CD4-positive, alpha-beta memory T cell (primary cell): ENCODE results near the gene MRPS34. TPM values are rescaled to one million over a fixed set of nuclear protein-coding genes. Genes with fewer than 3 reads are reported as not detected.

Experiments
- CTCF ChIA-PET: fragments of 350-600 bp; sonication (Branson Sonifier 250); formaldehyde crosslinking; loops from one replicate; lab custom pipeline; 2021; ENCODE audit warnings: inconsistent platforms; ENCODE audit not compliant: partially characterized antibody; lab: Charles Lee
- POLR2A ChIA-PET: fragments of 350-600 bp; sonication (Branson Sonifier 250); formaldehyde crosslinking; loops from one replicate; lab custom pipeline; 2021; ENCODE audit not compliant: partially characterized antibody; lab: Charles Lee
- DNase-seq, 5 donors: peaks; one replicate each; pipeline versions ENCODE4 v3.0.0 to v3.0.0-alpha.2; 2020 to 2022; ENCODE audit warnings: mixed read lengths in 1 of 5
- H3K27ac ChIP-seq: one replicate; pipeline ENCODE4 v1.7.0; 2013; ENCODE audit warnings: low read depth, low read length
- H3K27me3 ChIP-seq: 2 replicates; pipeline ENCODE4 v1.7.0; 2013; ENCODE audit warnings: mild to moderate bottlenecking, low read length, moderate library complexity; ENCODE audit not compliant: insufficient read depth
- H3K36me3 ChIP-seq: 2 replicates; pipeline ENCODE4 v1.7.0; 2013; ENCODE audit warnings: mild to moderate bottlenecking, low read length, moderate library complexity; ENCODE audit not compliant: insufficient read depth
- H3K4me1 ChIP-seq: 2 replicates; pipeline ENCODE4 v1.7.0; 2013; ENCODE audit warnings: mild to moderate bottlenecking, low read length, moderate library complexity; ENCODE audit not compliant: insufficient read depth
- H3K4me3 ChIP-seq, 2 donors: one replicate each; pipeline ENCODE4 v1.7.0; 2013; ENCODE audit warnings: low read length in 2 of 2, mild to moderate bottlenecking in 1 of 2
- H3K9me3 ChIP-seq, 2 donors: one replicate each; pipeline ENCODE4 v1.7.0; 2013; ENCODE audit warnings: low read length in 2 of 2, control low read depth in 1 of 2; ENCODE audit not compliant: control insufficient read depth in 1 of 2
- H3K27ac Mint-ChIP-seq, 7 donors: one replicate each; pipeline ENCODE4 v1.8.0; 2020 to 2021; ENCODE audit warnings: mixed read lengths in 7 of 7, mild to moderate bottlenecking in 6 of 7, inconsistent platforms in 3 of 7, moderate library complexity in 3 of 7
- H3K27me3 Mint-ChIP-seq, 2 donors: one replicate each; pipeline ENCODE4 v1.8.0; 2020 to 2021; ENCODE audit warnings: mixed read lengths in 2 of 2
- H3K36me3 Mint-ChIP-seq, 2 donors: one replicate each; pipeline ENCODE4 v1.8.0; 2020 to 2021; ENCODE audit warnings: mixed read lengths in 2 of 2, inconsistent platforms in 1 of 2, mild to moderate bottlenecking in 1 of 2
- H3K4me1 Mint-ChIP-seq, 4 donors: one replicate each; pipeline ENCODE4 v1.8.0; 2020 to 2021; ENCODE audit warnings: mixed read lengths in 4 of 4, mild to moderate bottlenecking in 1 of 4
- H3K4me3 Mint-ChIP-seq, 8 donors: one replicate each; pipeline ENCODE4 v1.8.0; 2020 to 2021; ENCODE audit warnings: mixed read lengths in 8 of 8, mild to moderate bottlenecking in 7 of 8, moderate library complexity in 6 of 8, inconsistent platforms in 3 of 8
- H3K9me3 Mint-ChIP-seq, 8 donors: one replicate each; pipeline ENCODE4 v1.8.0; 2020 to 2021; ENCODE audit warnings: mixed read lengths in 8 of 8, mild to moderate bottlenecking in 5 of 8, inconsistent platforms in 3 of 8, moderate library complexity in 1 of 8
- intact Hi-C: fragments of 100-400 bp; cut with micrococcal nuclease; formaldehyde crosslinking; loops from one replicate; pipeline ENCODE4 v1.15.1; 2023
- polyA plus RNA-seq, 2 donors: library from polyadenylated mRNA; unstranded; fragments of 300-500 nt; fragmentation: Illumina TruSeq; gene quantifications; one replicate each; pipeline ENCODE4 v1.2.3, GENCODE V29; 2021
- total RNA-seq, 2 experiments: library from RNA; stranded (reverse); gene quantifications; one replicate each; pipeline ENCODE4 v1.2.3, GENCODE V29; 2021

Gene MRPS34
- total and polyA plus RNA-seq, 4 experiments from 2014 or later = 57.6 to 151 (median 103) TPM

GRCh38 chr16:1780677-1781072 lies 7.7 kb upstream of the MRPS34 start:
- POLR2A ChIA-PET = interaction anchor here (4.5 to 6.7 kb wide), 2 partner anchors 11 to 74 kb away, joined by 56 to 185 read pairs; partner anchors contain the start of genes EME2, MAPK8IP3, MRPS34 and NME3
- Mint-ChIP-seq H3K27me3 (no peaks in the 10 kb centered on the region), H3K4me1 (peaks cover 14 to 44% (median 30%) of the 10 kb centered on the region in 4 donors), H3K9me3 (peaks cover 0 to 3% (median 0%) of the 10 kb centered on the region in 8 donors), H3K27ac (peak overlapping the region in 3 of 7 donors; percentile 81 to 94 (median 91)), H3K36me3 (peaks cover 0 to 23% of the 10 kb centered on the region in 2 donors), H3K4me3 (peak overlapping the region in 7 of 8 donors; percentile 21 to 85 (median 63))
- peaks cover 22% of the 10 kb centered on the region for H3K36me3 ChIP-seq
- intact Hi-C loops = no loop called here
- H3K4me3 ChIP-seq = no peak overlapping the region
- H3K27ac ChIP-seq = no peak overlapping the region
- no peaks in the 10 kb centered on the region for H3K9me3 ChIP-seq
- CTCF ChIA-PET = no interaction called here
- H3K4me1 ChIP-seq = peaks cover 39% of the 10 kb centered on the region
- H3K27me3 ChIP-seq = no peaks in the 10 kb centered on the region
- peak in 1 of 5 donors; percentile 10 for DNase-seq

GRCh38 chr16:1779741-1780676 lies 7.1 kb upstream of the MRPS34 start:
- peaks cover 0 to 22% of the 10 kb centered on the region in 2 donors for H3K36me3 Mint-ChIP-seq
- H3K4me1 Mint-ChIP-seq = peaks cover 13 to 40% (median 26%) of the 10 kb centered on the region in 4 donors
- Histone ChIP-seq H3K4me1 (peaks cover 34% of the 10 kb centered on the region), H3K27ac (no peak overlapping the region), H3K9me3 (no peaks in the 10 kb centered on the region), H3K4me3 (no peak overlapping the region), H3K36me3 (peaks cover 22% of the 10 kb centered on the region), H3K27me3 (no peaks in the 10 kb centered on the region)
- POLR2A ChIA-PET = interaction anchor here (0.7 to 6.7 kb wide), 4 partner anchors 10 to 1032 kb away, joined by 3 to 185 read pairs (median 30); partner anchors contain the start of genes EME2, MAPK8IP3, MRPS34 and NME3
- intact Hi-C loops = no loop called here
- DNase-seq = peak in 1 of 5 donors; percentile 21
- peaks cover 0 to 3% (median 0%) of the 10 kb centered on the region in 8 donors for H3K9me3 Mint-ChIP-seq
- no peaks in the 10 kb centered on the region for H3K27me3 Mint-ChIP-seq
- H3K27ac Mint-ChIP-seq = peak overlapping the region in 2 of 7 donors; percentile 23 to 94
- CTCF ChIA-PET = no interaction called here
- peak overlapping the region in 5 of 8 donors; percentile 33 to 63 (median 47) for H3K4me3 Mint-ChIP-seq

DNA sequence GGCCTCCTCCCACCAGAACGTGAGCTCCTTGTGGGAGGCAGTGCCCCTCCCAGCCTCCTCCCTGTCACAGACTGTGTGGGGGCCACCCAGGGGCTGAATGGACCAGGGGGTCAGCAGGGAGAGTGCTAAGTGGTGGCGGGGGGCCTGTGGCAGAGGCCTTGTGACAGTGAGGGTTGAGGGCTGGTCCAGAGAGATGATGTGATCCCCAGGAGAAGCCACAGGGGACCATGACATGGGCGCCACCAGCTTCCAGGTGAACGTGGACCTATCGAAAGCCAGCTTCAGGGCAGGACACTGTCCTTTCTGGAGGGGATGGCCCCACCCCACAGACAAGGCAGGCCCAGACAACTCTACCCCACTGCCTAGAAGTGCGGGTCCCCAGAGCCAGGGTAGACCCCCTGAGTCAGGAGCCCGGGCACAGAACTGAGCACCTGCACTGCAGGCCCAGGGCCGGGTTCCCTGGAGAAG lies 6.3 kb upstream of the MRPS34 start:
- peaks cover 22% of the 10 kb centered on the region for H3K36me3 ChIP-seq
- H3K9me3 Mint-ChIP-seq = peaks cover 0 to 3% (median 0%) of the 10 kb centered on the region in 8 donors
- H3K27me3 Mint-ChIP-seq = no peaks in the 10 kb centered on the region
- H3K9me3 ChIP-seq = no peaks in the 10 kb centered on the region
- H3K4me3 ChIP-seq = no peak overlapping the region
- POLR2A ChIA-PET = interaction anchor here (1.1 to 6.7 kb wide), 2 partner anchors 9 to 1032 kb away, joined by 3 to 185 read pairs; partner anchors contain the start of genes EME2, MRPS34 and NME3
- peak in 1 of 5 donors; percentile 32 for DNase-seq
- H3K27me3 ChIP-seq = no peaks in the 10 kb centered on the region
- H3K36me3 Mint-ChIP-seq = peaks cover 0 to 21% of the 10 kb centered on the region in 2 donors
- H3K4me1 ChIP-seq = peaks cover 37% of the 10 kb centered on the region
- peak overlapping the region in 2 of 7 donors; percentile 68 to 84 for H3K27ac Mint-ChIP-seq
- intact Hi-C loops = no loop called here
- CTCF ChIA-PET = no interaction called here
- H3K4me1 Mint-ChIP-seq = peaks cover 12 to 43% (median 25%) of the 10 kb centered on the region in 4 donors
- H3K27ac ChIP-seq = no peak overlapping the region
- no peak overlapping the region for H3K4me3 Mint-ChIP-seq

DNA sequence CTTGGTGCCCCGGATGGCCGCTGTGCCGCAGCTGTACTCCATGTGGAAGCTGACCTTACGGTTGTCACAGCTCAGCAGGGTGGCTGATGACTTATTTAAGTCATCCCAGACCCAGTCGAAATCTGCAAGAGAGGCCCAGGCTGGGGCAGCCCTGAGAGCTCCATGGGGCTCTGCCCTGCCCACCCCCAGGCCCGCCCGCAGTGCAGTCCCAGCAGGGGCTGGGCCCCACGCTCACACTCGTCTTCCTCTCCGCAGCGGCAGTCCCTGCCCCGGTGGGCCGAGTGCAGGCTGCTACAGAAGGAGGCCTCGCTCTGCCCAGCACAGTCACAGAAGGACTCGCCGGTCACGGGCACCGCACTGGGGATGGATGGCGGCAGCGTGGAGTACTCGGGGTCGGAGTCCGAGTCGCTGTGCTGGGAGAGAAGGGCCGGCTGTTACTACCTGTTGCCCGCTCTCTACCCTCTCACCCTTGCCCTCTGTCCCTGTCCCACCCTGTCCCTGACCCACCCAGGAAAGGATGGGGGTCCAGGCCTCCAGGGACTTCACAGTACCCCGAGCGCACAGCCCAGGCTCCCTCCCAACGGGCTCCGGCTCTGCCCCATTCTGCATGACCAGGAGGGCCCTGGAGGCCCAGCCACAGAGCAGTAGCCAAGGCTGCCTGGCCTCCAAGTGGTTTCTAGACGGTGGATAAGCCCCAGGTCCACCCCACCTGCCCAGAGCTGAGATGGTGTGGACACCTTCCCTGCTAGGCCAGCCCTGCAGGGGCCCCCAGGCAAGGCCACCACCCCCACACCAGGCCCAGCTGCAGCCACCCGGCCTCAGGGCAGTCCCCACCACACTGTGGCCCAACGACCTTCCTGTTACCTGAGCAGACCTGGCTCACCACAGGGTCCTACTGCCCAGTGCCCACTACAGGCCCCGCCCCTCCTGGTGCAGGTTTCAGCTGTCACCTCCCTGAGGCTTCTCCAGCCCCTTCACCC lies 5.6 kb upstream of the MRPS34 start:
- Mint-ChIP-seq H3K27me3 (no peaks in the 10 kb centered on the region), H3K27ac (peak overlapping the region in 2 of 7 donors; percentile 68 to 84), H3K4me1 (peaks cover 15 to 40% (median 22%) of the 10 kb centered on the region in 4 donors), H3K9me3 (peaks cover 0 to 3% (median 0%) of the 10 kb centered on the region in 8 donors), H3K4me3 (no peak overlapping the region), H3K36me3 (peaks cover 0 to 21% of the 10 kb centered on the region in 2 donors)
- Histone ChIP-seq H3K36me3 (peaks cover 22% of the 10 kb centered on the region), H3K27ac (no peak overlapping the region), H3K9me3 (no peaks in the 10 kb centered on the region), H3K4me1 (peaks cover 37% of the 10 kb centered on the region), H3K27me3 (no peaks in the 10 kb centered on the region), H3K4me3 (no peak overlapping the region)
- CTCF ChIA-PET = interaction anchor here (0.6 kb wide), 1 partner anchor 249 kb away, joined by 4 read pairs; no protein-coding TSS in a partner anchor
- POLR2A ChIA-PET = interaction anchor here (0.5 to 6.7 kb wide), 3 partner anchors 9 to 418 kb away, joined by 3 to 185 read pairs (median 3); partner anchors contain the start of genes EME2, MAPK8IP3, MRPS34 and NME3
- DNase-seq = peak in 1 of 5 donors; percentile 24
- intact Hi-C loops = no loop called here

GRCh38 chr16:1777375-1778199 lies 4.7 kb upstream of the MRPS34 start:
- CTCF ChIA-PET = interaction anchor here (0.6 kb wide), 1 partner anchor 248 kb away, joined by 4 read pairs; no protein-coding TSS in a partner anchor
- Histone ChIP-seq H3K36me3 (peaks cover 22% of the 10 kb centered on the region), H3K27me3 (no peaks in the 10 kb centered on the region), H3K4me3 (no peak overlapping the region), H3K27ac (no peak overlapping the region), H3K9me3 (no peaks in the 10 kb centered on the region), H3K4me1 (peaks cover 34% of the 10 kb centered on the region)
- Mint-ChIP-seq H3K9me3 (peaks cover 0 to 1% (median 0%) of the 10 kb centered on the region in 8 donors), H3K4me1 (peaks cover 10 to 36% (median 15%) of the 10 kb centered on the region in 4 donors), H3K4me3 (no peak overlapping the region), H3K27ac (no peak overlapping the region), H3K27me3 (no peaks in the 10 kb centered on the region), H3K36me3 (peaks cover 0 to 14% of the 10 kb centered on the region in 2 donors)
- POLR2A ChIA-PET = interaction anchor here (1.1 to 6.7 kb wide), 2 partner anchors 8 to 72 kb away, joined by 3 to 185 read pairs; partner anchors contain the start of genes EME2, MAPK8IP3, MRPS34 and NME3
- intact Hi-C loops = no loop called here
- DNase-seq = peak in 1 of 5 donors; percentile 22
